HepG2 (cell line): ENCODE data around the gene C18orf63. TPM values are rescaled to one million over a fixed set of nuclear protein-coding genes. Genes with fewer than 3 reads are reported as not detected.
A peak's percentile ranks its signal among the peaks of the same experiment; 100 is the strongest.

Experiments
- ATRX ChIP-seq: sonication (generic); formaldehyde crosslinking; IDR thresholded peaks from 2 replicates; pipeline ENCODE4 v1.4.0; 2020; ENCODE audit warnings: missing genetic modification reagents, borderline replicate concordance
- CBX5 ChIP-seq: sonication (generic); formaldehyde crosslinking; IDR thresholded peaks from 2 replicates; pipeline ENCODE4 v1.4.0; 2020; ENCODE audit warnings: missing genetic modification reagents, borderline replicate concordance
- FOXO4 ChIP-seq: sonication (generic); formaldehyde crosslinking; conservative IDR thresholded peaks from 2 replicates; pipeline ENCODE4 v1.8.1; 2023; ENCODE audit warnings: missing genetic modification reagents
- FOXP1 ChIP-seq, 2 experiments: fragments of 450-650 bp in 1 of 2; IDR thresholded peaks; 2 replicates each; pipeline ENCODE4 v1.6.1; 2017 to 2018; ENCODE audit warnings: antibody characterized with exemption in 1 of 2
- LBX2 ChIP-seq: sonication (generic); formaldehyde crosslinking; IDR thresholded peaks from 2 replicates; pipeline ENCODE4 v1.5.0; 2020; ENCODE audit warnings: missing genetic modification reagents, mild to moderate bottlenecking, borderline replicate concordance
- MATR3 ChIP-seq: sonication (generic); formaldehyde crosslinking; IDR thresholded peaks from 2 replicates; pipeline ENCODE4 v1.4.0; 2020; ENCODE audit warnings: missing genetic modification reagents
- MLLT10 ChIP-seq: sonication (generic); formaldehyde crosslinking; IDR thresholded peaks from 2 replicates; pipeline ENCODE4 v1.4.0; 2020; ENCODE audit warnings: missing genetic modification reagents
- PCBP1 ChIP-seq: fragments of 200-400 bp; formaldehyde crosslinking; IDR thresholded peaks from 2 replicates; pipeline ENCODE4 v1.6.1; 2017; ENCODE audit warnings: mild to moderate bottlenecking, low read depth, low read length, borderline replicate concordance
- TAF15 ChIP-seq: fragments of 200-400 bp; formaldehyde crosslinking; IDR thresholded peaks from one replicate; pipeline ENCODE4 v1.6.1; 2018; ENCODE audit warnings: mild to moderate bottlenecking, low read depth, low read length; ENCODE audit not compliant: poor library complexity, severe bottlenecking
- TBX3 ChIP-seq: fragments of 450-650 bp; IDR thresholded peaks from 2 replicates; pipeline ENCODE4 v1.6.1; 2017; ENCODE audit warnings: antibody characterized with exemption, mild to moderate bottlenecking, inconsistent platforms, borderline replicate concordance
- TSC22D2 ChIP-seq: sonication (generic); formaldehyde crosslinking; IDR thresholded peaks from 2 replicates; pipeline ENCODE4 v1.5.1; 2020; ENCODE audit warnings: missing genetic modification reagents, mild to moderate bottlenecking, borderline replicate concordance
- ZBTB25 ChIP-seq: IDR thresholded peaks from 2 replicates; pipeline ENCODE4 v1.6.1; 2018; ENCODE audit warnings: missing genetic modification reagents
- ZBTB38 ChIP-seq: sonication (generic); formaldehyde crosslinking; IDR thresholded peaks from 2 replicates; pipeline ENCODE4 v1.5.1; 2020; ENCODE audit warnings: mild to moderate bottlenecking, missing genetic modification reagents
- ZFX ChIP-seq: sonication (generic); formaldehyde crosslinking; IDR thresholded peaks from 2 replicates; pipeline ENCODE4 v1.4.0; 2020; ENCODE audit warnings: mild to moderate bottlenecking, low read depth, missing genetic modification reagents, moderate library complexity
- ZNF225 ChIP-seq: sonication (generic); formaldehyde crosslinking; IDR thresholded peaks from 2 replicates; pipeline ENCODE4 v1.4.0; 2020; ENCODE audit warnings: mild to moderate bottlenecking, missing genetic modification reagents
- ZNF354B ChIP-seq: sonication (generic); formaldehyde crosslinking; IDR thresholded peaks from 2 replicates; pipeline ENCODE4 v1.8.0; 2022; ENCODE audit warnings: mild to moderate bottlenecking, missing genetic modification reagents
- ZNF382 ChIP-seq: sonication (generic); formaldehyde crosslinking; IDR thresholded peaks from 2 replicates; pipeline ENCODE4 v1.5.0; 2020; ENCODE audit warnings: missing genetic modification reagents, mild to moderate bottlenecking, borderline replicate concordance
- ZNF629 ChIP-seq: sonication (generic); formaldehyde crosslinking; conservative IDR thresholded peaks from 2 replicates; pipeline ENCODE4 v1.5.0; 2020; ENCODE audit warnings: missing genetic modification reagents
- ZNF75D ChIP-seq: sonication (generic); formaldehyde crosslinking; IDR thresholded peaks from 2 replicates; pipeline ENCODE4 v1.8.1; 2023; ENCODE audit warnings: missing genetic modification reagents, mild to moderate bottlenecking, borderline replicate concordance
- ZSCAN5A ChIP-seq: sonication (generic); formaldehyde crosslinking; IDR thresholded peaks from 2 replicates; pipeline ENCODE4 v1.8.0; 2022; ENCODE audit warnings: mild to moderate bottlenecking, missing genetic modification reagents, borderline replicate concordance
- polyA plus RNA-seq, 8 experiments: library from polyadenylated mRNA; depleted of rRNA in 3 of 8; stranded (reverse) in 7 of 8; unstranded in 1 of 8; fragments of >200 nt; fragmentation: Illumina TruSeq in 4 of 8; extraction: Trizol in 4 of 8; gene quantifications; 2 replicates each; pipeline versions ENCODE4 v1.2.1 to v1.2.3, GENCODE V29; 2011 to 2016; ENCODE audit warnings: low read depth in 4 of 8, missing spikeins in 1 of 8, mixed read lengths in 1 of 8; ENCODE audit not compliant: insufficient read depth in 1 of 8
- total RNA-seq, 5 experiments: library from RNA; depleted of rRNA; stranded (reverse); fragments of >200 nt; fragmentation: Illumina TruSeq; extraction: Trizol; gene quantifications; 2 replicates each; pipeline ENCODE4 v1.2.3, GENCODE V29; 2016; ENCODE audit warnings: low read depth in 1 of 5

The C18orf63 gene
- total and polyA plus RNA-seq, 2 of the 13 experiments (the other 11 are each of a cell fraction or from before 2014, with no cell fraction given) = 0.01 TPM; not detected in 1

GRCh38 chr18:74368901-74369705 lies 53.5 kb downstream of the C18orf63 start (continued):
- TF ChIP-seq LBX2 (CRISPR knock-in tag) = no peak
- TF ChIP-seq ZBTB25 (CRISPR knock-in tag) = 0 out of 2 replicates have a peak, but pooled peaks have one; percentile 39
- TF ChIP-seq ZNF75D = no peak
- TF ChIP-seq ZNF225 (CRISPR knock-in tag) = no peak
- TF ChIP-seq ZSCAN5A (CRISPR knock-in tag) = no peak
- no peak for TF ChIP-seq MLLT10 (CRISPR knock-in tag)
- no peak for TF ChIP-seq MATR3
- TF ChIP-seq ZNF354B (CRISPR knock-in tag) = no peak
- no peak for TF ChIP-seq CBX5 (CRISPR knock-in tag)
- TF ChIP-seq FOXP1 (IDR thresholded peaks at IDR 0.05) = no peak
- TF ChIP-seq FOXP1 (CRISPR knock-in tag; IDR thresholded peaks at IDR 0.05) = peak; percentile 45
- TF ChIP-seq ZNF629 (CRISPR knock-in tag) = 0 out of 2 replicates have a peak, but pooled peaks have one; percentile 9
- no peak for TF ChIP-seq TAF15
- no peak for TF ChIP-seq TSC22D2
- TF ChIP-seq ZFX (CRISPR knock-in tag) = no peak
- no peak for TF ChIP-seq TBX3
- no peak for TF ChIP-seq ZBTB38 (CRISPR knock-in tag)
- no peak for TF ChIP-seq ZNF382
- TF ChIP-seq ATRX = no peak
- no peak for TF ChIP-seq PCBP1
- no peak for TF ChIP-seq FOXO4
